ENCODE results near the gene SLC17A3.

The SLC17A3 gene, protein sequence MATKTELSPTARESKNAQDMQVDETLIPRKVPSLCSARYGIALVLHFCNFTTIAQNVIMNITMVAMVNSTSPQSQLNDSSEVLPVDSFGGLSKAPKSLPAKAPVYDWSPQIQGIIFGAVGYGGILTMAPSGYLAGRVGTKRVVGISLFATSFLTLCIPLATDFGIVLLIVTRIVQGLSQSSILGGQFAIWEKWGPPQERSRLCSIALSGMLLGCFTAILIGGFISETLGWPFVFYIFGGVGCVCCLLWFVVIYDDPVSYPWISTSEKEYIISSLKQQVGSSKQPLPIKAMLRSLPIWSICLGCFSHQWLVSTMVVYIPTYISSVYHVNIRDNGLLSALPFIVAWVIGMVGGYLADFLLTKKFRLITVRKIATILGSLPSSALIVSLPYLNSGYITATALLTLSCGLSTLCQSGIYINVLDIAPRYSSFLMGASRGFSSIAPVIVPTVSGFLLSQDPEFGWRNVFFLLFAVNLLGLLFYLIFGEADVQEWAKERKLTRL

GRCh38 chr6:25874118-25874517 lies at the start of gene SLC17A3:
TSS of gene SLC17A3 (minus strand) at chr6:25874243. CDS start at chr6:25868387, 5,856 bp downstream.
- Histone ChIP-seq H3K9me3 (ENCODE audit: control insufficient read depth, insufficient read depth, low read length) (no peaks in the 10 kb centered on the region), H3K27me3 (ENCODE audit: control insufficient read depth, insufficient read depth, low read length) (no peaks in the 10 kb centered on the region), H3K4me1 (ENCODE audit: control insufficient read depth, insufficient read depth, low read length) (no peaks in the 10 kb centered on the region), H3K4me3 (ENCODE audit: low read depth, low read length) (no peak within 1 kb of the TSS), H3K36me3 (ENCODE audit: control insufficient read depth, insufficient read depth, low read length) (no peaks in the 10 kb centered on the region), H3K9ac (ENCODE audit: low read depth, low read length) (no peak within 1 kb of the TSS)

DNA sequence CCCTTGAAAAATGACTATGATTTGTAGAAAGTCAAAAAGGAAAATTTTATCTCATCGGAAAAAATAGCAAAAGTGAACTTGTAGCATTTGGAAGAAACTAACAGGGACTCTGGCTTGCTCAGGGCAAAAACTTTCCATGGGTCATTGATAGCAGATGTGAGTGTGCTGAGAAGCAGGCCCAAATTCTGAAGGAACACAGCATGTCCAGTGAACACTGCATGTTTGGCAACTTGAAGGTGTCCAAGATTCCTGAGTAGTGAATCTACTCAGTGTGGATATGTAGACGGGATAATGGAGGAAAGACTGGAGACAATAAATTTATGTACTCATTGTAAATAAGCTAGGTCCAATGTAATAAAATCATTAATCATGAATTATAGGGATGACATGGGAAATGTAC lies 48.3 kb upstream of the SLC17A3 start:
- H3K4me1 ChIP-seq (ENCODE audit: control insufficient read depth, insufficient read depth, low read length): no peaks in the 10 kb centered on the region

DNA sequence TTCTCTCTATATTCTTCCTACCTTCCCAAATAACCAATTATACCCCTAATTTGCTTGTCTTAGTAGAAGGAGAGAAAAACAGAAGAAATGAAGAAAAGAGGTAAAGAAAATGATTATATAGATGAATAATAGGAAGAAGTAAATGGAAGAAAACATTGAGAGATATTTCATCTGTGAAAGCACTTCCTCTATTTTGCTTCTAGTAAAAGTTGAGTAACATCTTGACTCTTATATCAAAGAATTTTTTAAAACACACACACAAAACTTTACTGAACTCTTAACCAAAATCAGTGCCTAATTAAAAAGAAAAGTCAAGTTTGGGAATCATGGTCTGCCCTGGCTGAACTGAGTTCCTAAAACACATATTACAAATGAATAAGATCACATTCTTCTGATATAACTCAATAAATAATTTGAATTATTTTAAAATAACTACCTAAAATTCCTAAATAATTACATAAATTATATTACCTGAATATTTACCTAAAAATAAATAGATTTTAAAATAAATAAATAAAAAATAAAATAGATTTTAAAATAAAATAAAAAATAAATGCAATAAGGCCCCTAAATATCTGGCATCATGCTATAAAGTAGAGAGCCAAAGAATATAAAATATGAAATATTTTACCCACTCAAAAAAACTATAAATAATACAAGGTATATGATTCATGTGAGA lies 47.6 kb upstream of the SLC17A3 start:
- Histone ChIP-seq H3K27me3 (ENCODE audit: control insufficient read depth, insufficient read depth, low read length) (no peaks in the 10 kb centered on the region), H3K4me3 (ENCODE audit: low read depth, low read length) (no peak overlapping the region), H3K4me1 (ENCODE audit: control insufficient read depth, insufficient read depth, low read length) (no peaks in the 10 kb centered on the region), H3K9ac (ENCODE audit: low read depth, low read length) (no peak overlapping the region), H3K9me3 (ENCODE audit: control insufficient read depth, insufficient read depth, low read length) (no peaks in the 10 kb centered on the region), H3K36me3 (ENCODE audit: control insufficient read depth, insufficient read depth, low read length) (no peaks in the 10 kb centered on the region)

More for the DNA sequence above, 48.3 kb upstream of the SLC17A3 start:
- H3K9me3 ChIP-seq (ENCODE audit: control insufficient read depth, insufficient read depth, low read length): no peaks in the 10 kb centered on the region
- no peaks in the 10 kb centered on the region for H3K36me3 ChIP-seq (ENCODE audit: control insufficient read depth, insufficient read depth, low read length)
- H3K9ac ChIP-seq (ENCODE audit: low read depth, low read length): no peak overlapping the region
- H3K4me3 ChIP-seq (ENCODE audit: low read depth, low read length): no peak overlapping the region
- no peaks in the 10 kb centered on the region for H3K27me3 ChIP-seq (ENCODE audit: control insufficient read depth, insufficient read depth, low read length)

DNA sequence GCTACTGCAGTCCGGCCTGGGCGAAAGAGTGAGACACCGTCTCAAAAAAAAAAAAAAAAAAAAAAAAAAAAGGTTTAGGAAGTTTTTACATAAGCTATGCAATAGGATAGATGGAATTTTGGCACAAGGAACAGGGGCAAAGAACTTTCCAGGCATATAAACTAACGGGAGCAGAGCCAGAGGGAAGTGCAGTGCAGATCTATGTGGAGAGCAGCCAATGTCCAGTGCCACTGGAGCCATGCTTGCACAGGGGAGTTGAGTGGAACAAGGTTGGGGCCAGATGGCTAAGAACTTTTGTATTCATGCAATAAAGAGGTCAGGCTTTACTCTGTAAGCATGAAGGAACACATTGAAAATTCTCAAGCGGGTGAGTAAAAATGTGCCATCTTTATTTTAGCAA lies 45.6 kb upstream of the SLC17A3 start:
- H3K4me3 ChIP-seq (ENCODE audit: low read depth, low read length): no peak overlapping the region
- no peaks in the 10 kb centered on the region for H3K27me3 ChIP-seq (ENCODE audit: control insufficient read depth, insufficient read depth, low read length)
- H3K9ac ChIP-seq (ENCODE audit: low read depth, low read length): no peak overlapping the region
- H3K9me3 ChIP-seq (ENCODE audit: control insufficient read depth, insufficient read depth, low read length): no peaks in the 10 kb centered on the region
- no peaks in the 10 kb centered on the region for H3K36me3 ChIP-seq (ENCODE audit: control insufficient read depth, insufficient read depth, low read length)
- H3K4me1 ChIP-seq (ENCODE audit: control insufficient read depth, insufficient read depth, low read length): no peaks in the 10 kb centered on the region

DNA sequence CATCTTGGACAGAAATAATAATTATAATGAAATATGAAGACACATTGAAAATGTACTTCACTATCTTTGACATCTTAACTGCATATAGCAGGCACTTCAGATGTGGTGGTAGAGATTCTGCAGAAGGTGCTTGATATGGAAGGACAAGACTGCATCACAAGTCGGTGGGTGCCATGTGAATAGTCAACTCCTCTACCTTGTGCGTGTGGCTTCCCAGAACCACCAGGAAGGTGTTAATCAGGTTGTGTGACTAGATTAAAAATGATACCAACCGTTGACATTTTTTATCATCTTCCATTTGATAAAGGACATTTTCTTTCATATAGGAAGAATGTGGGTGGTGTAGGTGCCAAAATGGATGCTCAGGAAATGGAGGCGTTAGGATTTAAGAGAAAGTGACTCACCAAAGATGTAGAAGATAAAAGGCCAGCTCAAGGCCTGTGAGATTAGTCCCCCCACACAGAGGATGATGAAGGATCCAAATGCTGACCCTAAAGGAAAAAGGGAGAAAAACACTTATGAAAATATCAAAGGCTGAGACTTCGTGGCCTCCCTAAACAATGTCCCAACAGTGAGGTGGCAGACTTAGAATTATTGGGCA lies 44.1 kb upstream of the SLC17A3 start:
- no peak overlapping the region for H3K9ac ChIP-seq (ENCODE audit: low read depth, low read length)
- H3K4me1 ChIP-seq (ENCODE audit: control insufficient read depth, insufficient read depth, low read length): no peaks in the 10 kb centered on the region
- H3K27me3 ChIP-seq (ENCODE audit: control insufficient read depth, insufficient read depth, low read length): no peaks in the 10 kb centered on the region
- no peak overlapping the region for H3K4me3 ChIP-seq (ENCODE audit: low read depth, low read length)
- H3K36me3 ChIP-seq (ENCODE audit: control insufficient read depth, insufficient read depth, low read length): no peaks in the 10 kb centered on the region
- H3K9me3 ChIP-seq (ENCODE audit: control insufficient read depth, insufficient read depth, low read length): no peaks in the 10 kb centered on the region

DNA sequence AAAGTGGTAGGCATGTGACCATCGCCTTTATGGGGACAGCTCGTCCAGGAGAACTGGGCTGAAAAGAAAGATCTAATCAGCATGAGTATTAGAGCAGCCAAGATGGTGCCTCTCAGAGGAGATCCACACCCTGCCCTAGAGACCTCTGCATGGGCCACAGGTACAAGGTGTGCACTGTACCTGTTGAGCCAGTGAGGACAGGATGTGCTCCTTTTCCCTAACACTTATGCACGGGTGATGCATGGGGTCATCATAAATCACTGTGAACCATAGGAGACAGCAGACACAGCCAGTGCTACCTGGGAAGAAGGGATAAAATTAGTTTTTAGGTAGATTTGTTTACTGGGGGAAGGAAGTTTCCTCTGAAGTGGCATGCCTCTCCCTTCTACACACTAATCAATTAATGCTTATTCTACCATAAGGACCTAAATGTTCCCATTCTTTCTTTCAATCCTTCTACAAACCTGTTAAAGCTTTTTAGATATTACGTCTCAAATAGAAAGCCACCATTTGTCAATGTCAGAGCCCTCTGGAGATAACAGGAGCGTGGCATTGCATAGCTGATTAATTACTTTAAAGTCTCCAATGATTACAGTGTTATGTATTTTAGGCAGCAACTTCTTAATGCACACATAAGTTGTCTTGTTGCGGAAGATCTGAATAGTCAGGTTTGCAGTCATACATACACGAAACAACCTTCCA lies 42.9 kb upstream of the SLC17A3 start:
- H3K36me3 ChIP-seq (ENCODE audit: control insufficient read depth, insufficient read depth, low read length): no peaks in the 10 kb centered on the region
- H3K4me3 ChIP-seq (ENCODE audit: low read depth, low read length): no peak overlapping the region
- H3K27me3 ChIP-seq (ENCODE audit: control insufficient read depth, insufficient read depth, low read length): no peaks in the 10 kb centered on the region
- H3K4me1 ChIP-seq (ENCODE audit: control insufficient read depth, insufficient read depth, low read length): no peaks in the 10 kb centered on the region
- no peak overlapping the region for H3K9ac ChIP-seq (ENCODE audit: low read depth, low read length)
- no peaks in the 10 kb centered on the region for H3K9me3 ChIP-seq (ENCODE audit: control insufficient read depth, insufficient read depth, low read length)

- Histone ChIP-seq H3K9me3 (ENCODE audit: control insufficient read depth, insufficient read depth, low read length) (no peaks in the 10 kb centered on the region), H3K9ac (ENCODE audit: low read depth, low read length) (no peak overlapping the region), H3K4me3 (ENCODE audit: low read depth, low read length) (no peak overlapping the region), H3K4me1 (ENCODE audit: control insufficient read depth, insufficient read depth, low read length) (no peaks in the 10 kb centered on the region), H3K36me3 (ENCODE audit: control insufficient read depth, insufficient read depth, low read length) (no peaks in the 10 kb centered on the region), H3K27me3 (ENCODE audit: control insufficient read depth, insufficient read depth, low read length) (no peaks in the 10 kb centered on the region)
These were observed 42.3 kb upstream of the SLC17A3 start for GRCh38 chr6:25916330-25916729.

- Histone ChIP-seq H3K36me3 (ENCODE audit: control insufficient read depth, insufficient read depth, low read length) (no peaks in the 10 kb centered on the region), H3K4me3 (ENCODE audit: low read depth, low read length) (no peak overlapping the region), H3K27me3 (ENCODE audit: control insufficient read depth, insufficient read depth, low read length) (no peaks in the 10 kb centered on the region), H3K4me1 (ENCODE audit: control insufficient read depth, insufficient read depth, low read length) (no peaks in the 10 kb centered on the region), H3K9me3 (ENCODE audit: control insufficient read depth, insufficient read depth, low read length) (no peaks in the 10 kb centered on the region), H3K9ac (ENCODE audit: low read depth, low read length) (no peak overlapping the region)
These were observed 39.7 kb upstream of the SLC17A3 start for GRCh38 chr6:25913741-25914140.

GRCh38 chr6:25911351-25911750 lies 37.3 kb upstream of the SLC17A3 start:
- Histone ChIP-seq H3K4me1 (ENCODE audit: control insufficient read depth, insufficient read depth, low read length) (no peaks in the 10 kb centered on the region), H3K36me3 (ENCODE audit: control insufficient read depth, insufficient read depth, low read length) (no peaks in the 10 kb centered on the region), H3K9ac (ENCODE audit: low read depth, low read length) (no peak overlapping the region), H3K4me3 (ENCODE audit: low read depth, low read length) (no peak overlapping the region), H3K27me3 (ENCODE audit: control insufficient read depth, insufficient read depth, low read length) (no peaks in the 10 kb centered on the region), H3K9me3 (ENCODE audit: control insufficient read depth, insufficient read depth, low read length) (no peaks in the 10 kb centered on the region)

- no peaks in the 10 kb centered on the region for H3K36me3 ChIP-seq (ENCODE audit: control insufficient read depth, insufficient read depth, low read length)
- no peaks in the 10 kb centered on the region for H3K27me3 ChIP-seq (ENCODE audit: control insufficient read depth, insufficient read depth, low read length)
- no peaks in the 10 kb centered on the region for H3K9me3 ChIP-seq (ENCODE audit: control insufficient read depth, insufficient read depth, low read length)
- H3K9ac ChIP-seq (ENCODE audit: low read depth, low read length): no peak overlapping the region
- H3K4me3 ChIP-seq (ENCODE audit: low read depth, low read length): no peak overlapping the region
- H3K4me1 ChIP-seq (ENCODE audit: control insufficient read depth, insufficient read depth, low read length): no peaks in the 10 kb centered on the region
These were observed 33.5 kb upstream of the SLC17A3 start for GRCh38 chr6:25907475-25908014.

GRCh38 chr6:25903467-25904099 lies 29.5 kb upstream of the SLC17A3 start:
- no peaks in the 10 kb centered on the region for H3K27me3 ChIP-seq (ENCODE audit: control insufficient read depth, insufficient read depth, low read length)
- H3K4me1 ChIP-seq (ENCODE audit: control insufficient read depth, insufficient read depth, low read length): peaks cover 9% of the 10 kb centered on the region
- H3K9ac ChIP-seq (ENCODE audit: low read depth, low read length): no peak overlapping the region
- H3K36me3 ChIP-seq (ENCODE audit: control insufficient read depth, insufficient read depth, low read length): no peaks in the 10 kb centered on the region
- no peaks in the 10 kb centered on the region for H3K9me3 ChIP-seq (ENCODE audit: control insufficient read depth, insufficient read depth, low read length)
- no peak overlapping the region for H3K4me3 ChIP-seq (ENCODE audit: low read depth, low read length)

Measured in iPS-15b (cell line).